K562 (cell line): ENCODE measurements around the gene RXFP1. TPM values are rescaled to one million over a fixed set of nuclear protein-coding genes. Genes with fewer than 3 reads are reported as not detected.

Experiments used
- ATAC-seq: fragments of 200-7000 bp; cut with Tn5 transposase; 3 replicates; pipeline ENCODE4 v1.9.1; 2020; ENCODE audit warnings: moderate library complexity
- BruUV-seq: library from RNA; stranded (reverse); fragments of 400-500 nt; replicated peaks from 2 replicates; lab custom pipeline; 2021; lab: Mats Ljungman, UMichigan
- CTCF ChIA-PET: fragments of 300-600 bp; formaldehyde crosslinking; extraction: SDS; loops from one replicate; lab custom pipeline; 2021; ENCODE audit warnings: low intra/inter-chr PET ratio; lab: Yijun Ruan, JAX
- POLR2A ChIA-PET: fragments of 300-600, 350-650 bp; sonication (Branson Sonifier 250); formaldehyde crosslinking; extraction: SDS; loops from one replicate; lab custom pipeline; 2021; ENCODE audit warnings: antibody characterized with exemption, inconsistent platforms; lab: Yijun Ruan, JAX
- DNase-seq, 4 experiments: peaks; one replicate each; pipeline versions ENCODE4 v3.0.0 to v3.0.0-alpha.2; 2011 to 2018; ENCODE audit warnings: low spot score in 3 of 4, mixed read lengths in 3 of 4; ENCODE audit errors: extremely low read depth in 1 of 4
- FAIRE-seq: peaks from 2 replicates; lab custom pipeline; 2011; peaks lifted over from hg19 to GRCh38; lab: Jason Lieb, UNC
- H2AFZ ChIP-seq: 2 replicates; pipeline ENCODE4 v1.6.0; 2011; ENCODE audit warnings: low read depth, low read length, control low read depth, inconsistent platforms
- H3K27ac ChIP-seq: fragments of 200-600 bp; 3 replicates; pipeline ENCODE4 v1.8.0; 2011; ENCODE audit warnings: low read depth, mild to moderate bottlenecking, control low read depth, inconsistent platforms, low read length, moderate library complexity, mixed read lengths; ENCODE audit errors: extremely low read depth
- H3K27me3 ChIP-seq, 2 experiments: fragments of 300-600 bp in 1 of 2; 2 replicates in 1 of 2; 3 replicates in 1 of 2; pipeline versions ENCODE4 v1.6.0 to v1.8.0; 2011; ENCODE audit warnings: inconsistent platforms in 2 of 2, low read length in 2 of 2, mild to moderate bottlenecking in 1 of 2, mixed read lengths in 1 of 2, moderate library complexity in 1 of 2; ENCODE audit not compliant: control insufficient read depth in 2 of 2, insufficient read depth in 2 of 2
- H3K36me3 ChIP-seq: fragments of 300-600 bp; 3 replicates; pipeline ENCODE4 v1.8.0; 2011; ENCODE audit warnings: mild to moderate bottlenecking, low read length, inconsistent platforms; ENCODE audit not compliant: control insufficient read depth, insufficient read depth
- H3K4me1 ChIP-seq, 2 experiments: fragments of 200-600 bp in 1 of 2; replicated peaks in 1 of 2; 2 replicates in 1 of 2; 3 replicates in 1 of 2; pipeline versions ENCODE4 v1.5.1 to v1.8.0; 2011; ENCODE audit warnings: inconsistent platforms in 2 of 2, low read length in 2 of 2, mild to moderate bottlenecking in 1 of 2, mixed read lengths in 1 of 2, moderate library complexity in 1 of 2; ENCODE audit not compliant: control insufficient read depth in 2 of 2, insufficient read depth in 2 of 2
- H3K4me2 ChIP-seq: 2 replicates; pipeline ENCODE4 v1.6.1; 2011; ENCODE audit warnings: low read length, control low read depth, inconsistent platforms, mixed read lengths; ENCODE audit not compliant: insufficient read depth
- H3K4me3 ChIP-seq: fragments of 200-600 bp; sonication (generic), shearing (Covaris generic); 2 replicates; pipeline ENCODE4 v1.5.1; 2016; ENCODE audit warnings: control low read depth, inconsistent platforms
- H3K79me2 ChIP-seq: fragments of 200-600 bp; 3 replicates; pipeline ENCODE4 v1.8.0; 2011; ENCODE audit warnings: low read length, inconsistent platforms; ENCODE audit not compliant: control insufficient read depth, insufficient read depth
- H3K9ac ChIP-seq, 2 experiments: 2 replicates each; pipeline versions ENCODE4 v1.6.0 to v1.6.1; 2011; ENCODE audit warnings: low read depth in 2 of 2, low read length in 2 of 2, control low read depth in 1 of 2, inconsistent platforms in 1 of 2, mild to moderate bottlenecking in 1 of 2, mixed read lengths in 1 of 2; ENCODE audit not compliant: insufficient read depth in 1 of 2
- H3K9me1 ChIP-seq: one replicate; pipeline ENCODE4 v1.6.0; 2011; ENCODE audit warnings: inconsistent platforms, mild to moderate bottlenecking, low read length, moderate library complexity; ENCODE audit not compliant: control insufficient read depth, insufficient read depth
- H3K9me3 ChIP-seq: replicated peaks from 2 replicates; pipeline ENCODE4 v1.5.1; 2011; ENCODE audit warnings: low read depth, low read length, inconsistent platforms; ENCODE audit not compliant: control insufficient read depth, insufficient read depth
- H4K20me1 ChIP-seq: replicated peaks from 2 replicates; pipeline ENCODE4 v1.6.1; 2011; ENCODE audit warnings: low read length, inconsistent platforms, mixed read lengths; ENCODE audit not compliant: control insufficient read depth, insufficient read depth
- ARID4B ChIP-seq: sonication (generic); formaldehyde crosslinking; IDR thresholded peaks from 2 replicates; pipeline ENCODE4 v1.8.0; 2022; ENCODE audit warnings: mild to moderate bottlenecking, missing genetic modification reagents
- ATF1 ChIP-seq, 2 experiments: fragments of 450-650 bp in 1 of 2; IDR thresholded peaks; 2 replicates each; pipeline ENCODE4 v1.6.1; 2016; ENCODE audit warnings: missing compliant biosample characterization in 1 of 2, missing genetic modification characterization in 1 of 2
- HINFP ChIP-seq: fragments of 450-650 bp; conservative IDR thresholded peaks from 2 replicates; pipeline ENCODE4 v1.6.1; 2016; ENCODE audit warnings: missing genetic modification characterization, low read depth, mild to moderate bottlenecking, control low read depth, missing compliant biosample characterization
- ZNF324 ChIP-seq: fragments of 250-450 bp; sonication (Bioruptor Pico); IDR thresholded peaks from 2 replicates; pipeline ENCODE4 v1.4.0; 2020; ENCODE audit warnings: mild to moderate bottlenecking
- WGBS: fragments of 100-300 bp; shearing (Covaris generic); methylation state at CpG from one replicate; pipeline ENCODE4 v1.1.6; 2016; ENCODE audit warnings: low coverage, mixed read lengths; ENCODE audit not compliant: insufficient coverage; ENCODE audit errors: missing lambda C conversion rate; 5-methylcytosine and 5-hydroxymethylcytosine counted together
- in situ Hi-C: fragments of 300-500 bp; cut with MboI; formaldehyde crosslinking; loops from 4 replicates; pipeline ENCODE4 v1.15.0; 2018; ENCODE audit warnings: inconsistent platforms, mixed read lengths
- intact Hi-C: fragments of 100-400 bp; cut with micrococcal nuclease; formaldehyde crosslinking; loops from 2 replicates; pipeline ENCODE4 v1.14.2; 2022
- polyA plus RNA-seq, 8 experiments: library from polyadenylated mRNA; depleted of rRNA in 4 of 8; stranded (reverse) in 5 of 8; unstranded in 3 of 8; fragments of >200 nt; fragmentation: Nextera tagmentation in 2 of 8; fragmentation: Illumina TruSeq in 1 of 8; extraction: Ambion mirVana in 2 of 8; extraction: Trizol in 1 of 8; gene quantifications; 2 replicates each; pipeline versions ENCODE4 v1.2.1 to v1.2.3, GENCODE V29; 2011 to 2014; ENCODE audit warnings: inconsistent platforms in 1 of 8, missing spikeins in 1 of 8
- total RNA-seq, 7 experiments: library from RNA; depleted of rRNA in 6 of 7; stranded (reverse); fragments of >200 nt in 6 of 7; fragmentation: Illumina TruSeq in 2 of 7; extraction: Trizol in 2 of 7; gene quantifications; 2 replicates each; pipeline versions ENCODE4 v1.2.1 to v1.2.3, GENCODE V29; 2011 to 2021; ENCODE audit warnings: low replicate concordance in 1 of 7

RXFP1 gene
- total and polyA plus RNA-seq, 9 of the 15 experiments (the other 6 are each of a cell fraction or from before 2014, with no cell fraction given), result 0.03 to 0.06 (median 0.04) TPM; not detected in 6

- Histone ChIP-seq H4K20me1 (no peaks in the 10 kb centered on the region), H3K27ac (no peak overlapping the region), H3K27me3 (no peaks in the 10 kb centered on the region; a peak in 1 of 5 replicates), H3K4me2 (no peak overlapping the region), H3K4me3 (no peak overlapping the region), H3K36me3 (no peaks in the 10 kb centered on the region), H2AFZ (no peak overlapping the region), H3K9me3 (no peaks in the 10 kb centered on the region), H3K4me1 (no peaks in the 10 kb centered on the region), H3K79me2 (no peaks in the 10 kb centered on the region), H3K9me1 (no peaks in the 10 kb centered on the region), H3K9ac (no peak overlapping the region)
- ATAC-seq (no peak), DNase-seq (no peak), FAIRE-seq (no peak)
- no TSS peak for BruUV-seq
- intact Hi-C loops (no loop called here), in situ Hi-C loops (no loop called here)
- CTCF ChIA-PET, result interaction anchor here (0.6 kb wide), 1 partner anchor 376 kb away, joined by 3 read pairs; no protein-coding TSS in a partner anchor
- POLR2A ChIA-PET, result interaction anchor here (0.7 to 2.0 kb wide), 2 partner anchors 9 to 13 kb away, joined by 5 to 7 read pairs; no protein-coding TSS in a partner anchor
- WGBS, result 34% methylated on average over 5 of the region's 5 CpGs
- TF ChIP-seq ZNF324 (CRISPR knock-in tag) (no peak), ATF1 (CRISPR knock-in tag; IDR thresholded peaks at IDR 0.05) (no peak), ATF1 (tag; IDR thresholded peaks at IDR 0.05) (no peak), ARID4B (CRISPR knock-in tag) (no peak), HINFP (tag) (no peak)
Measured at GRCh38 chr4:158644356-158644755, 122.7 kb downstream of the RXFP1 start.
